CD4-positive, alpha-beta T cell treated with Interleukin-1 beta for 1 hour (primary cell): ENCODE data around the gene LRP5.

Experiments
- DNase-seq, 2 donors: peaks; one replicate each; pipeline ENCODE4 v3.0.0-alpha.2; 2020 to 2022

The LRP5 gene

DNA sequence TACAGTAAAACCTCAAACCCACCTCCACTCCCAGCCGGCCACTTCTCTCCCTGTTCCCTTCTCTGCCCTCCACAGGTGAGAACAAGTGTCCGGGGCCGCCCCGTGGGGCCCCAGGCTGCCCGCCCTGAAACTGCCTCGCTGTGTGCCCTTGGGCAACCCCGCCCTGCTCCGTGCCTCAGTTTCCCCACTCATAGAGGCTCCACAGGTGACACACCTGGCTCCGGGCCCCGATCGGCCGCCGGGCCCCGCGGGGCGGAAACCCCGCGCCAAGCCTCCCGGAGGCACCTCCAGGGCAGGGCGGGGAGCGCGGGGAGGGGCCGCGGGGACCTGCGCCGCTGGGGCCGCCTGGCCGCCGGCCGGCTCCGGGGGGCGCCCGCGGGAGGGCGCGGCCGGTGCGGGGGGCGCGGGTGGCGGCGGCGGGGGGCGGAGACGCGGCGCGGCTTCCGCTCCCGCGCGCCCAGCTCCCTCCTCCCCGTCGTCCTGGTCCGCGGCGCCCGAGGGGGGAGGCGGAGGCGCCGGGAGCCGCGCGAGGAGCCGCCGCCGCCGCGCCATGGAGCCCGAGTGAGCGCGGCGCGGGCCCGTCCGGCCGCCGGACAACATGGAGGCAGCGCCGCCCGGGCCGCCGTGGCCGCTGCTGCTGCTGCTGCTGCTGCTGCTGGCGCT is at the start of gene LRP5:
LRP5 (plus strand) TSS at position 475 of the 663 bp plus-strand sequence; CDS start at position 599, 124 bp downstream.
- DNase-seq = no peak

DNA sequence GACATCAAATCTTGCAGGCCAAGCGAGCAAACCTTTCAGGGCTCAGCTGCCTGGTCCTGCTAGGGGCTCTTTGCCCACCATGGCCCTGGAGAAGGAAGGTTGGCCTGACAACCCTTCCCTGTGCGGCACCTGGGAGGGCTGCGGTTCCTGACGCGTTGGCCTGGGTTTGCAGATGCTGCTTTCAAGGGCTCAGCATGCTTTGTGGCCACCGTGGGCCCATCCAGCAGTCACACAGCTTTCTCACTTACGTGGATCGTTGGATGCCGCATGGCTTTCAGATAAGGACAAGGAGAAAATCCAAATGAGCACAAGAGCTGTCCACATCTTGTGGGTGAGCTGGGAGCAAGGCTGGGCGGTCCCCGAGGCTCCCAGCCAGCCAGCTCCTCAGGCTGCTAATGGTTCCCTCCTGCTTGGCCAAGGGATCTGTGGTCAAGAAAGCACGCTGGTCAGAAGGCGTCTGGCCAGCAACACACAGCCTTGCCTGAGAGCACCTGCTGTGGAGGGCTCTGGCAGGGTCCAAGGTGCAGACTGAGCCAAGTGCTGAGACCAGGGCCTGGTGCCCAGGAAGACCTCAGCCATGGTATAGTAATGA is 48.9 kb upstream of the LRP5 start:
- no peak for DNase-seq

DNA sequence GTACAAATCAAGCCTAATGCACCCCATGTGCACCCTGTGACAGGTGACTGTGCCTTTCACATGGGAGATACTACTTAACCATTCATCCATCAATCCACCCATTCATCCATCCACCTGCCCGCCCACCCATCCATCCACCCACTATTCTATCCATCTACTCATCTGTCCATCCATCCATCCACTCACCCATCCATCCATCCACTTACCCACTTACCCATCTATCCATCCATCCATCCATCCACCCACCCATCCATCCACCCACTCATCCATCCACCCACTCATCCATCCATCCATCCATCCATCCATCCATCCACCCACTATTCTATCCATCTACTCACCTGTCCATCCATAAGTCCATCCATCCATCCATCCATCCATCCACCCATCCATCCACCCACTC is 48.1 kb upstream of the LRP5 start:
- no peak for DNase-seq

- DNase-seq = no peak
Measured at GRCh38 chr11:68264741-68265540, 47.5 kb upstream of the LRP5 start.

DNA sequence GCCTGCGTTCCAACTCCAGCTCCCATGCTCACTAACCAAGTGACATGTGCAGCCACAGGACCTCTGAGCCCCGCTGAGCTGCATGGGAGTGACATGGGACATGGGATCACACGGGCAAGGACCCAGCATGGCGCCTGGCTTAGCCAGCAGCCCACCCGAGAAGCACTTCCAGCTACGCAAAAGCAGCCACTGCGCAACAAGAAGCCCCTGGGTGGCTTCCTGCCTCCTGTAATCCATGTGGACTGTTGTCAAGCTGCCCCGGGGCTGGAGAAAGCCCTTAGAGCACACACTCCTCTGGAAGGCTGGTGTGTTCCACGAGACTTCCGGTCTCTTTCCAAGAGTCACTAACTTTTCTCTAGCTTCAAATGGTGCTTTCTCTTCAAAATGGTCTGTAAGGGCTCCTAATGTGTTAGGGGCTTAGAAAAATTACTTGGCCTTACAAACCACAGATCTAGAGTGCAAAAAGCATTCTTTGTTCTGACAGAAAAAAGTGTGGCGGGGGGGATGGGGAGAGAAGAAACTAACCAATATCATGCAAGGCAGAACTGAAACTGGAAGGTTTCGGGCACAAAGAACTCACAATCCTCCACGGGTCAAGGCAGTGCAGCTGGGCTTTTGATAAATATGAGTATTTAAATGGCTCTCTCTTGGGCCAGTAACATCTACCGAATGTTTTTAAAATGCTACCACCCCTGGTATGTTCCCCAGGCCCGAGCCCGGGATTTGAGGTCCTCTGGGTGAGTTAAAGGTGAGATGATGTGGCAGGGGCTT is 46.1 kb upstream of the LRP5 start:
- DNase-seq = peak in 1 of 2 donors; percentile 13

- peak in 1 of 2 donors; percentile 4 for DNase-seq
Measured at GRCh38 chr11:68266936-68267880, 45.2 kb upstream of the LRP5 start.

- DNase-seq = no peak
Measured at GRCh38 chr11:68267881-68268240, 44.5 kb upstream of the LRP5 start.

GRCh38 chr11:68269414-68270081 is 42.8 kb upstream of the LRP5 start:
- DNase-seq = no peak

DNA sequence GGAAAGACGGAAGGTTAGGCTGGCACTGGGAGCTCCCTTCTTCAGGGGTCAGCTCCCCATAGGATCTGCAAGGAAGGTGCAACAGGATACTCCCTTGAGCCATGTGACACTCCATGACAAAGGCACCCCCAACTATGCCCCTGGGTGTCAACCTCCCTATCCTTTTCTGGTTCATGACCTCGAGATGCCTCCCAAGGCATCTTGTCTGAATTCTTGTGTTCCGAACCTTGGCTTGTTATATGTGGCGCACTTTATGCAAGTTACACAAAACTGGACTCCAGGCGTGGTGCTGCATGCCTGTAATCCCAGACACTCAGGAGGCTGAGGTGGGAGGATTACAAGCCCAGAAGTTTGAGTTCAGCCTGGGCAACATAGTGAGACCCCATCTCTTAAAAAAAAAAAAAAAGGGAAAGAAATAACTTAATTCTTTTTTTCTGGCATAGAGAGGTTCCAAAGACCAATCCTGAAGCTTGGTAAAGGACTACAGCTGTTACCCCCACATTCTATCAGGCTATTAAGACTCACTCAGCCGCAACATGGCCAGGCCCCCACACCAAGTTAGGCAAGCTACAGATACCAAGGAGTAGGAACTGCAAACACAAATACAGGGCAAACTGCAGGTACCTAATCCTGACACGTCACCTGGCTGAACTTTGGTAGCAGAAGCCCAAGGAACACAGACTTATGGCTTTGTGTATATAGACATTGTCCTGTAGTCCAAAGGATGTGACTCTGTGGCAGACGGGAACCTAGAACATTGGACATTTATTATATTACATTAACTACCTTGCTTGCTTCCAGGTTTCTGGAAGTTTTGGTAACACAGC is 42.0 kb upstream of the LRP5 start:
- no peak for DNase-seq

DNA sequence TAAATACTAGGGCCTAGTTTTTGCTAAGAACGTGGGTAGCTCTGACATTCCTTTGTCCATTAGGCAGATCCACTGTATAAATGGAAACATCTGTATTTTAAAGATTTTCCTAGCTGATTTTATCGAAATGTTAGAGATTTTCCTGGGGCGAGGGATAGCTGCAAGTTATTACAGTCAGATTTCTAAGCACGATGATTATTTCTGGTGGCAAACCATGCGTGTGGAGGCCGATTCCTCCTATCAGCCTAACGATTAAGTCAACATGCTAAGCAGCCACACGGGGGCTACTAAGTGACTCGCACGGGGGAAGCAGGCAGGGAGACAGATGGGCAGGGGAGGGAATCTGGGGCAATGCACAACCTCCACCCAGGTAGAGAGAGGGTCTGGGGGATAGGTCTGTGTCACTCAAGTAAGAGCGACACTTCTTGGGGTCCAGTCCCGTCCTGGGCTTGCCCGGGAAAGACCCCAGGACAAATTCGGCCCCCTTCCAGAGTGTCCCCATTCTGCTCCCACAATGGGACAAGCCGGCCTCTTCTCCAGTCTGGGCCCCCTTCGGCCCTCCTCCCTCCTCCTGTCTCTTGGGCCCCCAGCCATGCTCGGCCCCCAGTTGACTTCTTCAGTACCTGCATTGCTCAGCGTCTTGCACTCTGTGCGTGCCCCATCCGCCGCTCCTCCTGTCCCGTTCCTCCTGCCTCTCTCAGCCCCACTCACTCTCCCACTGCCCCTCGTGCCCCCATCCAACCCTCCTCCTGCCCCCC is 41.2 kb upstream of the LRP5 start:
- DNase-seq = peak; percentile 66 to 77

DNA sequence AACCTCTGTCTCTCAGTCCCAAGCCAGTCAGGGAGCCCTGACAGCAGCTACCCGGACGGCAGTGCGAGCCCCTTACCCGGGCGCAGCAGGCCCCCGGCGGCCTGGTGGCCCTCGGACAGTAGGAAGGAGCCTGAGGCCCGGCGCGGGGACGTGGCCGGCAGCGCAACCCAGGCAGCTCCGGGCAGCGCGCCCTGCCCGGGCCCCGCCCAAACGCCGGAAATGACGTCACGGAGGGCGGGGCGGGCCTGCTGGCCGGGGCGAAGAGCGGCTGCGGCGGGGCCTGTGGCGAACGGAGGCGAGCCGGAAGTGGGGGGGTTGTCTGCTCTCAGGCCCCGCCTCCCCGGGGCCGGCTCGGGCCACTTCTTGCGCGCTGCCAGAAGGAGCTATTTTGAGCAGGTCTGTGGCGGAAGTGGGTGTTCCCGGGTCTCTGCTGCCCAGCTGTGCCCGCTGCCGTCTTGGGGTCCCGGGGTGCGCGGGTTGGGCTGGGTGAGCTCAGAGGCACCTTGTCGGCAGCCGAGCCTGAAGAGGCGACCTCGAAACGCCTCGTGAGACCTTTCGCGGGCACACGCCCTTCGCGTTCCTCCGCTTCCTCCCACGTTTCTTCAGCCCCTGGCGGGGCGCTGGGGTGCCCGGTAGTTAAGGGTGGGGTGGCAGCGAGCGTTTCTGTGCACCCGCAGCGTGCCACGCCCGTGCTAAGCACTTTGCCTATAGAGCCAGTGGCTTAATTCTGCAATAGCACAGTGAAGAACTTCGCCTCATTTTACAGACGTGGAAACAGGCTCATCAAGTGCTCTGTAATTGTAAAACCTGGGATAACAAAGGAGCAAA is 40.4 kb upstream of the LRP5 start, which contains the start of gene C11orf24:
C11orf24 (minus strand) TSS at position 193 of the 828 bp plus-strand sequence. CDS start 8,206 bp downstream, outside the sequence.
- peak; percentile 94 to 95 for DNase-seq

GRCh38 chr11:68273026-68273738 is 39.2 kb upstream of the LRP5 start:
- DNase-seq = no peak

- no peak for DNase-seq
Measured at GRCh38 chr11:68274306-68274705, 38.1 kb upstream of the LRP5 start.

DNA sequence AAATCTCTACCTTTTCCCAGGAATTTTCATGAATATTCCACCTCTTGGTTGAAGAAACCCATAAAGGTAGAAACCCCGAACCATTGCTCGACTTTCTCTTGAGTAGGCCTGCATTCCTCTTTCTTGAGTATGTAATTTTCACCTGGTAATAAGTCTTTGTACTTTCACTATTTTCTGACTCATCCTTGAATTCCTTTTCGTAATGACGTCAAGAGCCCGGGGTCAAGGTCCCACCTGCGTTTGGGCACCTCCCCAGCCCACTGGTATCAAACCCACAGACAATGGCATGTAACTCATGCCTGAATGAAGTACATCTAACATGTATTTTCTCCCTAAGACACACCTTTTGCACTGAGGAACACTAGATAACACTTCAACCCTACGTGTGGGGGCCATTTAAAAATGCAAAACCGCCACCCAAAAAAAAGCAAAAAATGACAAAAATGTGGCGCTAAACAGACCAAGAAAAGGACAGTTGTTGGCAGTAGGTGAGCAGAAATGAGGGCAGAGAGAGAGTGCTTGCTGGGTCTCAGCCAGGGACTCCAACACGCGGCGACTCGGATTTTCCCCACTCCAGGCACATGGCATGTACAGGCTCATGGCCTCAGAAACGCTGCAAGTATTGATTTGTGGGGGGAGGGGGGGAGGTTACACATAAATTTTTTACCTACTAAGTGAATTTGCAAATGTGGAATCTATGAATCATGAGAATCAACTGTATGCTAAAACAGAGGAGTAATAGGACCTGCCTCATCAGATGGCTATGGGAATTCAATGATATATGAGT is 36.5 kb upstream of the LRP5 start:
- DNase-seq = no peak

- no peak for DNase-seq
Measured at GRCh38 chr11:68276861-68277260, 35.5 kb upstream of the LRP5 start.

DNA sequence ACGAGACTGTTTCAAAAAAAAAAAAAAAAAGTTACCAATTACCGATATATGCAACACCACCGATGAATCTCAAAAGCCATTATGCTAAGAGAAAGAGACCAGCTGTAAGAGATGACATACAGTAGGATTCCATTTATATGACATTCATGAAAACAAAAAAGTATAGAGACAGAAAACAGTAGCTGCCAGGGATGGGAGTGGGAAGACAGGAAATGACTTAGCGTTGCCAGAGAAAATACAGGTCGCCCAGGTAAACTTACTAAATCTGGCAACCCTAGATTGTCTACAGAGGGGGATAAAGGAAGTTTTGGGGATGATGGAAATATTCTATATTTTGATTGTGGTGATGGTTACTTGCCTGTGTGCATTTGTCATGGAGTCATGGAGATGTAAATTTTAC is 32.7 kb upstream of the LRP5 start:
- no peak for DNase-seq
